HG03521 (cell line): ENCODE measurements around the gene MCM8.

Experiments
- ATAC-seq: cut with Tn5 transposase; IDR thresholded peaks from one replicate; pipeline ENCODE4 v1.9.1; 2021; ENCODE audit warnings: mild to moderate bottlenecking, moderate library complexity; ENCODE audit not compliant: unreplicated experiment

The MCM8 gene

GRCh38 chr20:6040540-6040939, 90.1 kb downstream of the MCM8 start:
- no peak for ATAC-seq

- no peak for ATAC-seq
These were observed 90.7 kb downstream of the MCM8 start for GRCh38 chr20:6040958-6041807.

GRCh38 chr20:6041808-6042265, 91.4 kb downstream of the MCM8 start:
- no peak for ATAC-seq

- ATAC-seq, result no peak
These were observed 93.7 kb downstream of the MCM8 start for GRCh38 chr20:6044115-6044514.

GRCh38 chr20:6045566-6045965, 95.1 kb downstream of the MCM8 start:
- no peak for ATAC-seq

- ATAC-seq, result no peak
These were observed 96.0 kb downstream of the MCM8 start for GRCh38 chr20:6046432-6046831.

GRCh38 chr20:6048391-6048790, 97.9 kb downstream of the MCM8 start:
- no peak for ATAC-seq
